ENCODE measurements around the gene GALNT9.
"Not testable (repeated sequence)": the region's sequence is repeated elsewhere in the genome, so short reads cannot be mapped to it uniquely, and the experiment has no call there.

The GALNT9 gene

DNA sequence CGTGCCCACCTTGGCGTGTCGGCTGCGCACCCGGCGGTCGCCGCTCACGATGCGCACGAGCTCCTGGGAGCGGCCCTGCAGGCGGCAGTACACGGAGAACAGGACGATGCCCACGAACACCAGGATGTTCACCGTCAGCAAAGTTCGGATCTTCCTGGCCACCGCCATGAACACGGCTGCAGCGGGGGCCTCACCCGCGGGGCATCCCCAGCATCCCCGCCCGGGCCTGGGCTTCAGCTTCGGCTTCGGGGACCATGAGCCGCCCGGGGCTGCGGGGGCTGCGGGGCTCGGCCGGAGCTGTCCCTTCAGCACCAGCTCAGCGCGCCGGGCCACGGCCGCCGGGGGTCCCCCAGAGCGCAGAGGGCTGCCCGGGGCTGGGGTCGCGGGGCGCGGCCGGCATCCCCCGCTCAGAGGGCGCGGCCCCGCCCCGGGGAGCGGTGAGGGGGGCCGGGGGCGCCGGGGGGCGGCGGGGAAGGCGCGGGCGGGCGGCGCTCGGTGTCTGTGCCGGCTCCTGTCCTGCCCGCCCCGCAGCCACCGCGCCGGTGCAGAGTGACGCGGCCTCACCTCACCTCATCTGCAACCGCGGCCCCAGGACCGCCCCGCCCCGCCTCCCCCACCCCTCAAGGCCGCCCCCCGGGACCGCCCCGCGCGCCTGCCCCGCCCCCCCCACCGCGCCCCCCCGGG, at the start of gene GALNT9:
TSS of gene GALNT9 (minus strand) at position 554 of the 684 bp plus-strand sequence. CDS start at position 168, 386 bp downstream.
- Mint-ChIP-seq H3K4me3 (no peak within 1 kb of the TSS), H3K36me3 (ENCODE audit: low read depth) (no peaks in the 10 kb centered on the region), H3K27ac (no peak within 1 kb of the TSS), H3K4me1 (ENCODE audit: low read depth) (no peaks in the 10 kb centered on the region), H3K9me3 (peaks cover 9% of the 10 kb centered on the region), H3K27me3 (ENCODE audit: low read depth) (peaks cover 16% of the 10 kb centered on the region)
- DNase-seq (ENCODE audit: low spot score): no peak

DNA sequence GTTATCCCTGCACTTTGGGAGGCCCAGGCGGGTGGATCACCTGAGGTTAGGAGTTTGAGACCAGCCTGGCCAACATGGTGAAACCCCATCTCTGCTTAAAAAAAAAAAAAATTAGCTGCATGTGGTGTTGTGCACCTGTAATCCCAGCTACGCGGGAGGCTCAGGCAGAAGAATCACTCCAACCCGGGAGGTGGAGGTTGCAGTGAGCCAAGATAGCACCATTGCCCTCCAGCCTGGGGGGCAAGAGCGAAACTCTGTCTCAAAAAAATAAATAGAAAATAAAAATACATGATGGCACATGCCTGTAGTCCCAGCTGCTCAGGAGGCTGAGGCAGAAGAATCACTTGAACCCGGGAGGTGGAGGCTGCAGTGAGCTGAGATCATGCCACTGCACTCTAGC, 49.7 kb upstream of the GALNT9 start:
- H3K4me1 Mint-ChIP-seq (ENCODE audit: low read depth); H3K36me3 Mint-ChIP-seq (ENCODE audit: low read depth); H3K9me3 Mint-ChIP-seq; H3K27ac Mint-ChIP-seq; H3K4me3 Mint-ChIP-seq; DNase-seq (ENCODE audit: low spot score): not testable (repeated sequence)
- H3K27me3 Mint-ChIP-seq (ENCODE audit: low read depth): peaks cover 11% of the 10 kb centered on the region

DNA sequence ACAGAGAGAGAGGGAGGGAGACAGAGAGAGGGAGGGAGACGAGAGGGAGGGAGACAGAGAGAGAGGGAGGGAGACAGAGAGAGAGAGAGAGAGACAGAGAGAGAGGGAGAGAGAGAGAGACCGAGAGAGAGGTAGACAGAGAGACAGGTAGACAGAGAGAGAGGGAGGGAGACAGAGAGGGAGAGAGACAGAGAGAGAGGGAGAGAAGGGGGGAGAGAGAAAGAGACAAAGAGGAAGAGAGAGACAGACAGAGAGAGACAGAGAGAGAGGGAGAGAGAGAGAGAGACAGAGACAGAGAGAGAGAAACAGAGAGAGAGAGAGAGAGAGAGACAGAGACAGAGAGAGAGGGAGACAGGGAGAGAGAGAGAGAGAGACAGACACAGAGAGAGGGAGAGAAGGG, 47.8 kb upstream of the GALNT9 start:
- no peaks in the 10 kb centered on the region for H3K36me3 Mint-ChIP-seq (ENCODE audit: low read depth)
- no peaks in the 10 kb centered on the region for H3K4me1 Mint-ChIP-seq (ENCODE audit: low read depth)
- no peak for DNase-seq (ENCODE audit: low spot score)
- H3K27ac Mint-ChIP-seq: no peak overlapping the region
- no peaks in the 10 kb centered on the region for H3K9me3 Mint-ChIP-seq
- no peak overlapping the region for H3K4me3 Mint-ChIP-seq
- peaks cover 15% of the 10 kb centered on the region for H3K27me3 Mint-ChIP-seq (ENCODE audit: low read depth)

DNA sequence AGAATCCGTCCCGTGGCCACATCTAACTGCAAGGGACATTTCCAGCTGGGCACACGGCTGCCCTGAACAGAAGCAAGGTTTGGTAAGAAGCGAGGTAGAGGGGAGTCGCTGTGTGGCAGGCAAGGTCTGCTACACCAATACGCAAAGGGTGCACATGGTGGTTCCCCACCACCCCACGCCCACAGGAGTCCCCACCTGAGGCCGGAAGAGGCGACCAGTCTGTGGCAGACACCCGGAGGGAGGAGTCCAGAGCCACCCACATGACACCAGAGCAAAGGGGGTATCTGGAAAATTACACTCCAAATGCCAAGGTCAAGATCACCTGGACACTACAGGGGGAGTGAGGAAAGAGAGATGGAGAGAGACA, 47.1 kb upstream of the GALNT9 start:
- Mint-ChIP-seq H3K36me3 (ENCODE audit: low read depth) (no peaks in the 10 kb centered on the region), H3K4me3 (no peak overlapping the region), H3K9me3 (no peaks in the 10 kb centered on the region), H3K27me3 (ENCODE audit: low read depth) (peaks cover 18% of the 10 kb centered on the region), H3K4me1 (ENCODE audit: low read depth) (no peaks in the 10 kb centered on the region), H3K27ac (no peak overlapping the region)
- DNase-seq (ENCODE audit: low spot score): no peak

DNA sequence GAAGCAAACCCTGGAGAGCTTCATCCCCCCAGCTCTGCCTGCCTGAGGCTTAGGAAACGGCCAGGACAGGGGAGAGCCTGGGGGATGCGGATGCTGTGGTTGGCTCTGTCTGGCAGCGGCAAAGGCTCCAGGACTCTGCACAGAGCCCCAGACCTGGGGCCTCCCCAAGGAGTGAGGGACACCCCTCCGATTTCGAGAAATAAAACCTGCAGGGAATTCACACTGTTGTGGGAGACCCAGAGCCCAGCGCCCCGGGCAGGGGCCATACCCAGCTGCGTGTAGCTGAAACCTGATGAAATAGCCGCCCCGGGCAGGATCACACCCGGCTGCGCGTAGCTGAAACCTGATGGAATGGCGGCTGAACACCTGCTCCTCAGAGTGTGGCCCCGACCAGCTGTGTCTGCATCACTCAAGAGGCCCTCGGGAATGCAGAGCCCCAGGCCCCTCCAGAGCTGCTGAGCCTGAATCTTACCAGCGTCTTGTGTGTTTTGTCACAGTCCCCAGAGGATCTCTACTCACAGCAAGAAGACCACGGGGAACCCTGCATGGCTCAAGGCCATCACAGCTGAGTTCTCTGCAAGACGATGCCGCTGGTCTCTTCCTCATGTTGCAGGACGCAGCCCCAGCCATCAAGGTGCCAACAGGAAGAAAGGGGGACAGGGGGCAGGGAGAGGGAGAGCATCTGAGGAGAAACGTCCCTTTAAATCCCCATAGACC, 46.5 kb upstream of the GALNT9 start:
- Mint-ChIP-seq H3K27me3 (ENCODE audit: low read depth) (peaks cover 21% of the 10 kb centered on the region), H3K36me3 (ENCODE audit: low read depth) (no peaks in the 10 kb centered on the region), H3K4me1 (ENCODE audit: low read depth) (no peaks in the 10 kb centered on the region), H3K9me3 (no peaks in the 10 kb centered on the region), H3K27ac (no peak overlapping the region), H3K4me3 (no peak overlapping the region)
- no peak for DNase-seq (ENCODE audit: low spot score)

DNA sequence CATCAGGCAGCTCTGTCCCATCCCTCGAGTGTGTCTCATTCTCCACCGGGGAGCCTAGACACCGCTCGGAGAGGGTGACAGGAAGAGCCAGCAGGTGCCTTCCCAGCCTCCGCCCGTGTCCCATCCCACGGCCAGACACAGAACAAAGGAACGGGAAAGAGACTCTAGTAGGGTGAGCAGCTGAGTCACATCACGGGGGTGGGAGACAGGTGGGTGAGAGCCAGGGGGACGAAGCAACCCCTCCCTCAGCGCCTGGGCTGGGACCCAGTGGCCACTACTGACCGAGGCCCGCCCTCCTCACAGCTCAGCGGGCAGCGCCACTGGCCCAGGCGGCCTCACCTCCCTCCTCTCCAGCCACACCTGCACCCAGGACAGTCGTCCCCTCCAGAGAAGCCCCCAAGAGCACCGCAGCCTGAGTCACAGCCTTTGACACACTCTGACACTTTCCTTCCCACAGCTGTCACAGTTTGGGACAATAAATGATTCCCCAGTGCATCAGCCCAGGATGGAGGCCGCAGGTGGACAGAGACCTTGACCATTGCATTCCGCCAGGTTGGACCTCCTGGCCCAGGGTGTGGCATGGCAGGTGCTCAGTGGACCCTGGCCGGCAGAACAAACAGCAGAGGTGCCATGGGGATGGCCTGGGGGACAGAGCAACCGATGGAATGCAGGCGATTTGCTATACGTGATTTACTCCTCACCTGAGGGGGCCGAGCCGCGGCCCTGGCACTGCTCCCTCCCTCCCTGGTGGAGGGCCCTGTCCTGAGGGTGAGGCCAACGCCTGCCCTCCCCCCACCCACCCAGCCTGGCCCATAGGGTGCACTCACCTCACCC, 45.4 kb upstream of the GALNT9 start:
- no peaks in the 10 kb centered on the region for H3K4me1 Mint-ChIP-seq (ENCODE audit: low read depth)

DNA sequence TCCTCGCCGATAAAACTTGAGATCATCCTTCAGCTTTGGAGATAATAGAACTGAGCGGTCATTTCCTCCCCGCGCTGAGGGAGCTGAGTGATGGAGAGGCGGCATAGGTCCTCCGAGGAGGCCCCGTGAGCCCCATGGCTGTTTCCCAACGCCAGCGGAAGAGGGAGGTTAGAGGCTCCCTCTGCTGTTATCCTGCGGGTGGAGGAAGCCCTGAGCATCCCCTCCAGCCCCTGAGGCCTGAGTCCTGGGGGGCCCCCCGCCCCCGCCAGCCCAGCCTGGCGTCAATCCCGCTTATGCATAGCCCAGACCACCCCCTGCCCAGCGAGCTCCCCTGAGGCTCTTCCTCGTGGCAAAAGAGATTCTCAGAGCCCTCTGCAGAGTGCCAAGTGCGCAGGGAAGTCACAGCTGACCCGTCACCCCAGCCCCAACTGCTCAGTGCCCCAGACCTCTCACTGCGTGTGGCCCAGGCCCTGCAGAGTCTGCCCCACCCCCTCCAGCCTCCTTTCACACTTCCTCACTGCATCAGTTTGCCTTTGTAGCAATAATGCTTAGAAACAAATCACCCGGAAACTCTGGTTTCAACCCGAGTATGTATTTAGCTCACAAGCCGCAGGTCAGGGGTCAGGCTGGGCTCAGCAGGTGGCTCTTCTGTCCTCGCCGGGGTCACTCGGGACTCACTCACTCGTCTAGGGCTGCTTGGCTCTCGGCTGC, 44.7 kb upstream of the GALNT9 start:
- Mint-ChIP-seq H3K9me3 (no peaks in the 10 kb centered on the region), H3K4me3 (no peak overlapping the region), H3K36me3 (ENCODE audit: low read depth) (no peaks in the 10 kb centered on the region), H3K27me3 (ENCODE audit: low read depth) (peaks cover 23% of the 10 kb centered on the region), H3K4me1 (ENCODE audit: low read depth) (no peaks in the 10 kb centered on the region), H3K27ac (no peak overlapping the region)
- DNase-seq (ENCODE audit: low spot score): no peak

More for the DNA sequence above, 45.4 kb upstream of the GALNT9 start:
- Mint-ChIP-seq H3K4me3 (no peak overlapping the region), H3K36me3 (ENCODE audit: low read depth) (no peaks in the 10 kb centered on the region), H3K27me3 (ENCODE audit: low read depth) (peaks cover 23% of the 10 kb centered on the region), H3K27ac (no peak overlapping the region), H3K9me3 (no peaks in the 10 kb centered on the region)
- no peak for DNase-seq (ENCODE audit: low spot score)

DNA sequence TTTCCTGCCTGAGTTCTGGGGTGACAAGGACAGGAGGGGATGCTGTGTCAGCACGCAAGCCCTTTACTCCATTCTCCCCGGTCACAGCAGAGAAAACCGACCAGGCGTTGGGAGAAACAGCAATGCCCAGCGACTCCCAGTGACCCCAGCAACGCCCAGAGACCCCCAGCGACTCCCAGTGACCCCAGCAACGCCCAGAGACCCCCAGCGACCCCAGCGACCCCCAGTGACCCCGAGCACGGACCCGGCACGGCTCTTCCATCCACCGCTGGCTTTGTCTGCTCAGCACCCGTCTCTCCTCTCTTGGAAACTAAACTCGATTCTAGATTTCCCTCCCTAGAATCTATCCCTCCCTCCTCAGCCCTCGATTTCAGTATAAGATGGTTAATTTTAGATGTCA, 38.5 kb upstream of the GALNT9 start:
- H3K27me3 Mint-ChIP-seq (ENCODE audit: low read depth): peaks cover 7% of the 10 kb centered on the region
- H3K4me3 Mint-ChIP-seq: no peak overlapping the region
- no peaks in the 10 kb centered on the region for H3K36me3 Mint-ChIP-seq (ENCODE audit: low read depth)
- H3K4me1 Mint-ChIP-seq (ENCODE audit: low read depth): no peaks in the 10 kb centered on the region
- no peak overlapping the region for H3K27ac Mint-ChIP-seq
- DNase-seq (ENCODE audit: low spot score): no peak
- H3K9me3 Mint-ChIP-seq: peaks cover 6% of the 10 kb centered on the region

DNA sequence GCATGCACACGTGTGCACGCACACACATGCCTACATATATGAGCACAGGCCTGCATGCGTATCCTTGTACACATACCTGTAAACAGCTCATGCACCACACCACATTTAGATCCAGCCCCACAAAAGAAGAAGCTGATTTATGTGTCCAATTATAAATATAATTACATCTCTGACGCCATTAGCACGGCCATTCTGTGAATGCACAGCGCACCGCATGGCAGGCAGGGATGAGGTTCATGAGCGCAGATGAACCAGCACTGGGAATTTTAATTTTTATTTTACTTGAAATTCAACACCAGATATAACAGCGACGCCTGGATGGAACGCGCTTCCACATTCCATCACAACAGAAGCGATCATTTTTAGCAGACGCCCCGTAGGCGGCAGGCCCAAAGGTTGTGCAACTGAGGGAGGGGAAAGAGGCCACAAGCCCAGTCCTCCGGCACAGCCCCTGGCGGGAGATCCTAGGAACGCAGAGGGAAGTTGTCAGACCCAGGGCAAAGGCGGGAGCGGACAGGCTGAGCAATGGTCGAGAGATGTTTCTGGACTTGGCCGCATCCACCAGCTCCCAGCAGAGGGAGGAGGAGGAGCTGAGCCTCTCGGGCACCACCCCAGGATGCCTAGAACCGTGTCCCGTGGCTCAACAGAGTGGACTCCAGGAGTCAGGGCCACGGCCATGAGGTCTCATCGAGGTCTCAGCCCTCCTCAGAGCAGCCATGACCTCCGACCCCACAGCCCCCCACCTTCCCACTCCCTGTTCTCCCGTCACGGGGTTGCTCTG, 37.9 kb upstream of the GALNT9 start:
- Mint-ChIP-seq H3K4me3 (no peak overlapping the region), H3K27ac (no peak overlapping the region)

DNA sequence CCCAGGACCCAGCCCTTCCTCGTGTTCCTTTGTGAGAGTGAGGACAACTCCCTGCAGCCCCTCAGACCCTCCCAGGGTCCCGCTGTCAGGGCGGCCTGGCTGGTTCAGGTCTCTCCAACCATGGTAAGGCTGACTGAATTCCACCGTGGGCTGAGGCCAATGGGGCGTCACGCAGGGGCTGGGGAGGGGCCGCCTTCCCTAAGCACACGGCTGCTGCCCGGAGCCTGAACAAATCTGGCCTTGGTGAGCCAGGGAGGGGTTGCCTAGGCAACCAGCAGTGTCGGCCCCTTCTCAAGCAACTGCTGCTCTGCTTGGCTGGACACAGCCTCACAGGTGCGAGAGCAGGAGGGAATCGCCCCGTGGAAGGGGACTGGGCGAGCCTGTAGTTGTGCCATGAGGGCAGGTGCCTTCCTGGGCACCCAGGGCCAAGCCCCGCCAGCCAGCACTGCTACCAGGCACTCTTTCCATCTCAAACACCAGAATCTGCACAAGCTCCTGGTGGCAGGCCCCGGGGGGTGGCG, 37.0 kb upstream of the GALNT9 start:
- H3K27me3 Mint-ChIP-seq (ENCODE audit: low read depth): peaks cover 5% of the 10 kb centered on the region
- H3K36me3 Mint-ChIP-seq (ENCODE audit: low read depth): no peaks in the 10 kb centered on the region
- H3K27ac Mint-ChIP-seq: no peak overlapping the region
- H3K9me3 Mint-ChIP-seq: peaks cover 6% of the 10 kb centered on the region
- H3K4me3 Mint-ChIP-seq: no peak overlapping the region
- no peak for DNase-seq (ENCODE audit: low spot score)
- H3K4me1 Mint-ChIP-seq (ENCODE audit: low read depth): no peaks in the 10 kb centered on the region

More for the DNA sequence above, 37.9 kb upstream of the GALNT9 start:
- no peak for DNase-seq (ENCODE audit: low spot score)
- H3K9me3 Mint-ChIP-seq: peaks cover 6% of the 10 kb centered on the region
- H3K4me1 Mint-ChIP-seq (ENCODE audit: low read depth): no peaks in the 10 kb centered on the region
- peaks cover 7% of the 10 kb centered on the region for H3K27me3 Mint-ChIP-seq (ENCODE audit: low read depth)
- no peaks in the 10 kb centered on the region for H3K36me3 Mint-ChIP-seq (ENCODE audit: low read depth)

DNA sequence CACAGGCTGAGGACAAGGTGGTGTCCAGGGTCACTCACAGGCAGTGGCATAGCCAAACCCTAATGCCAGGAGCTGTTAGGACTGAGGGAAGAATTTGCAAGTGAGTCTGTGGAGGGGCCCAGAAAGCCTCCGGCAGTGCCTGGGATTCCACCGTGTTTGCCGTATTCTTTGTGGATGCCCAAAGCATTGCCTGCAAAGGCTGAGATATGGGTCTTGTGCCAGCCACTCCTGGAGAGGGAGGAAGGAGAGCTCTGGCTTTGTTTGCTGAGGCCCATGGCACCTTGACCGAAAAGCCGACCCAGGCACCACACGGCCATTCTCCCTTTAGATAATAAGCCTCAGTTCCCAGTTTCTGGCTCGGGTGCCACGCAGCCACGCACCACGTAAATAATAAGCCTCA, 35.8 kb upstream of the GALNT9 start:
- Mint-ChIP-seq H3K27ac (no peak overlapping the region), H3K27me3 (ENCODE audit: low read depth) (no peaks in the 10 kb centered on the region), H3K9me3 (peaks cover 6% of the 10 kb centered on the region)

DNA sequence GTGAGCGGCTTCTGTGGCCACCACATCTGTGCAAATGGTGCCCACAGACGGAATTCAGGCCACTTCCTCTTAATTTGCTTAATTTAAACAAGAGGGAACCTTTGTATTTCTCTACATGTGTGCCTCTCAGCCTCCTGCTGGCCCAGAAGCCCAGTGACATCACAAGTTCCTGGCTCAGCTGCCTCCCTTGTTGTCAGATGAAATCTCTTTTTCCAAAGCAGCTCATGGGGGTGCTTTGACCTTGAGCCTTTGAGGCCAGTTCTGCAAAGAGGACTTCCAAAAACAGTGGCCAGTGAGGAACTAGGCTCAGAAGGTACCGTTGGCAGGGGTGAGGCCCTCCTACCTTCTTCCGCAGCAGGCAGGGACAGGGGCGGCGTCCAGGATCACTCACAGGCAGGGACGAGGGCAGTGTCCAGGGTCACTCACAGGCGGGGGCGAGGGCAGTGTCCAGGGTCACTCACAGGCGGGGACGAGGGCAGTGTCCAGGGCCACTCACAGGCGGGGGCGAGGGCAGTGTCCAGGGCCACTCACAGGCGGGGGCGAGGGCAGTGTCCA, 35.0 kb upstream of the GALNT9 start:
- Mint-ChIP-seq H3K27me3 (ENCODE audit: low read depth) (no peaks in the 10 kb centered on the region), H3K9me3 (peaks cover 10% of the 10 kb centered on the region), H3K27ac (no peak overlapping the region), H3K4me3 (no peak overlapping the region), H3K36me3 (ENCODE audit: low read depth) (no peaks in the 10 kb centered on the region), H3K4me1 (ENCODE audit: low read depth) (no peaks in the 10 kb centered on the region)
- no peak for DNase-seq (ENCODE audit: low spot score)

More for the DNA sequence above, 35.8 kb upstream of the GALNT9 start:
- Mint-ChIP-seq H3K4me1 (ENCODE audit: low read depth) (no peaks in the 10 kb centered on the region), H3K4me3 (no peak overlapping the region), H3K36me3 (ENCODE audit: low read depth) (no peaks in the 10 kb centered on the region)
- DNase-seq (ENCODE audit: low spot score): no peak

Data from T-helper 2 cell treated with Interferon-gamma antibody and Interleukin-4, amounts not matched to agents 5 μg/mL and 100 μg/mL, for 36 hours (primary cell).